Right renal pelvis (tissue), 4 donors: Measurements from ENCODE around the gene PTRH2. TPM values are rescaled to one million over a fixed set of nuclear protein-coding genes. Genes with fewer than 3 reads are reported as not detected.
"Not testable (repeated sequence)": the region's sequence is repeated elsewhere in the genome, so short reads cannot be mapped to it uniquely, and the experiment has no call there.

Experiments
- DNase-seq, 4 donors: peaks; one replicate each; pipeline ENCODE4 v3.0.0-alpha.2; 2013; ENCODE audit warnings: low read depth in 4 of 4, low spot score in 3 of 4, missing footprints in 1 of 4
- polyA plus RNA-seq, 4 donors: library from polyadenylated mRNA; unstranded; fragments of 120-200 nt; gene quantifications; one replicate each; pipeline ENCODE4 v1.2.1, GENCODE V29; 2013; ENCODE audit not compliant: insufficient read length in 4 of 4

PTRH2 gene
- polyA plus RNA-seq, 4 donors: 23.8 to 26.5 (median 25.6) TPM

GRCh38 chr17:59676716-59677115 is 30.5 kb downstream of the PTRH2 start:
- DNase-seq: no peak

- DNase-seq: no peak
Observed at GRCh38 chr17:59675231-59675630, 32.0 kb downstream of the PTRH2 start.

GRCh38 chr17:59671386-59671785 is 35.8 kb downstream of the PTRH2 start:
- no peak for DNase-seq

- no peak for DNase-seq
Observed at GRCh38 chr17:59669944-59670343, 37.3 kb downstream of the PTRH2 start.

- DNase-seq: peak in 3 of 4 donors; percentile 18 to 43 (median 36)
Observed at GRCh38 chr17:59669411-59669810, 37.8 kb downstream of the PTRH2 start.

GRCh38 chr17:59668816-59669215 is 38.4 kb downstream of the PTRH2 start:
- no peak for DNase-seq

GRCh38 chr17:59666235-59666634 is 41.0 kb downstream of the PTRH2 start:
- no peak for DNase-seq

GRCh38 chr17:59656624-59657023 is 50.6 kb downstream of the PTRH2 start:
- DNase-seq: not testable (repeated sequence)

GRCh38 chr17:59652119-59652518 is 55.1 kb downstream of the PTRH2 start:
- no peak for DNase-seq

- no peak for DNase-seq
Observed at GRCh38 chr17:59651346-59651745, 55.9 kb downstream of the PTRH2 start.

- no peak for DNase-seq
Observed at GRCh38 chr17:59650642-59651041, 56.6 kb downstream of the PTRH2 start.

GRCh38 chr17:59649886-59650285 is 57.3 kb downstream of the PTRH2 start:
- no peak for DNase-seq

Other genes starting within 250 kb of the PTRH2 start
- gene DHX40, start 141.8 kb downstream of the PTRH2 start, polyA plus RNA-seq: 10 to 100 TPM; 78.9 to 96.9 (median 91.4) TPM
- 100 to 1,000 TPM; 283 to 318 (median 315) TPM for gene CLTC, start 87.5 kb downstream of the PTRH2 start, polyA plus RNA-seq
- 100 to 1,000 TPM in 3 of 4 donors, 10 to 100 TPM in 1; 95.0 to 113 (median 105) TPM for gene VMP1, start 224 bp upstream of the PTRH2 start, polyA plus RNA-seq
- gene TUBD1, start 185.5 kb upstream of the PTRH2 start, polyA plus RNA-seq: 10 to 100 TPM; 18.5 to 25.0 (median 21.1) TPM
- 10 to 100 TPM; 36.0 to 43.3 (median 39.5) TPM for gene RPS6KB1, start 185.7 kb upstream of the PTRH2 start, polyA plus RNA-seq